ENCODE data around the gene FOXP4.

FOXP4 gene

GRCh38 chr6:41650120-41650519 lies 103.9 kb downstream of the FOXP4 start:
- no peak for DNase-seq

GRCh38 chr6:41651246-41651961 lies 105.2 kb downstream of the FOXP4 start:
- DNase-seq, result no peak
